NT2/D1 (cell line): Measurements from ENCODE around the gene TMF1.

ENCODE experiments used
- SUZ12 ChIP-seq: IDR thresholded peaks from 2 replicates; pipeline ENCODE4 v1.6.1; 2011; ENCODE audit not compliant: insufficient read length, insufficient read depth; ENCODE audit errors: extremely low read depth
- ZNF274 ChIP-seq: IDR thresholded peaks from 2 replicates; pipeline ENCODE4 v1.6.1; 2011; ENCODE audit warnings: mild to moderate bottlenecking, low read depth, low read length

DNA sequence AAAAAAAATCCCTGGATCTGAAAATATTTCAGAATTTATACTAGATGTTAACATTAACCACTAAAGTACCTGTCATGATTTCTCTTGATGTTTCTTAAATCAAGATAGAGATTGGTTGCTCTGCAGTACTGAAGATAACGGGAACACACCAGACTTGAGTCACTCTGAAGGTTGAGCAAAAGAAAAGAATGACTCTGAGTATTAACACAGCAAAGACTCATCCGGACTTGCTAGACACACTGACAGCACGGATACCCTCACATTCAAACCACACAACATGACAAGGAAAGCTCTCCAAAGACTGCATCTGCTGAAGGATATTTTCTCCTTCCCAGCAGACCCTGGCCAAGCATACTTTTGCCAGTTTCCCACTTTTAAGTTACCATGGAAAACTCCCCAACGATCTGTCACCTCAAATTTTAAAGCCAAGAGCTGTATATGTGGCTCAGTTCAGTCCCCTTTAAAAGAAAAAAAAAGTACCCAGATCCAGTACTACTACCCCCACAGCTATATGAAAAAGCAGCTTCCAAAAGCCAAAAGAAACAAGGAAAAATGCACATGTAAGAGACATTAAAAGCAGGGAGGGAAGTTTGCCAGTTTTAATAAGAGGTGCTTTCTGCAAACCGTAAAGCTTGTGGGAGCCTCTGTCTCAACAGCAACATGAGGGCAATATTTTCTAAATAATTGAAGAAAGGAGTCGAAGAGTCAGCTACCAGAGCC, 46.9 kb downstream of the TMF1 start:
- TF ChIP-seq SUZ12 (no peak), ZNF274 (no peak)
